Activated naive CD8-positive, alpha-beta T cell (primary cell): ENCODE measurements around the gene MAST4.
"Not testable (repeated sequence)": the region's sequence is repeated elsewhere in the genome, so short reads cannot be mapped to it uniquely, and the experiment has no call there.

Source experiments
- H3K27ac Mint-ChIP-seq: one replicate; pipeline ENCODE4 v1.8.0; 2021; ENCODE audit warnings: mixed read lengths
- H3K27me3 Mint-ChIP-seq: one replicate; pipeline ENCODE4 v1.8.0; 2021; ENCODE audit warnings: mixed read lengths
- H3K36me3 Mint-ChIP-seq: one replicate; pipeline ENCODE4 v1.8.0; 2021; ENCODE audit warnings: mixed read lengths
- H3K4me1 Mint-ChIP-seq: one replicate; pipeline ENCODE4 v1.8.0; 2021; ENCODE audit warnings: low read depth, mixed read lengths
- H3K4me3 Mint-ChIP-seq: one replicate; pipeline ENCODE4 v1.8.0; 2021; ENCODE audit warnings: mild to moderate bottlenecking, mixed read lengths
- H3K9me3 Mint-ChIP-seq: one replicate; pipeline ENCODE4 v1.8.0; 2021; ENCODE audit warnings: low read depth, mixed read lengths

Gene MAST4

DNA sequence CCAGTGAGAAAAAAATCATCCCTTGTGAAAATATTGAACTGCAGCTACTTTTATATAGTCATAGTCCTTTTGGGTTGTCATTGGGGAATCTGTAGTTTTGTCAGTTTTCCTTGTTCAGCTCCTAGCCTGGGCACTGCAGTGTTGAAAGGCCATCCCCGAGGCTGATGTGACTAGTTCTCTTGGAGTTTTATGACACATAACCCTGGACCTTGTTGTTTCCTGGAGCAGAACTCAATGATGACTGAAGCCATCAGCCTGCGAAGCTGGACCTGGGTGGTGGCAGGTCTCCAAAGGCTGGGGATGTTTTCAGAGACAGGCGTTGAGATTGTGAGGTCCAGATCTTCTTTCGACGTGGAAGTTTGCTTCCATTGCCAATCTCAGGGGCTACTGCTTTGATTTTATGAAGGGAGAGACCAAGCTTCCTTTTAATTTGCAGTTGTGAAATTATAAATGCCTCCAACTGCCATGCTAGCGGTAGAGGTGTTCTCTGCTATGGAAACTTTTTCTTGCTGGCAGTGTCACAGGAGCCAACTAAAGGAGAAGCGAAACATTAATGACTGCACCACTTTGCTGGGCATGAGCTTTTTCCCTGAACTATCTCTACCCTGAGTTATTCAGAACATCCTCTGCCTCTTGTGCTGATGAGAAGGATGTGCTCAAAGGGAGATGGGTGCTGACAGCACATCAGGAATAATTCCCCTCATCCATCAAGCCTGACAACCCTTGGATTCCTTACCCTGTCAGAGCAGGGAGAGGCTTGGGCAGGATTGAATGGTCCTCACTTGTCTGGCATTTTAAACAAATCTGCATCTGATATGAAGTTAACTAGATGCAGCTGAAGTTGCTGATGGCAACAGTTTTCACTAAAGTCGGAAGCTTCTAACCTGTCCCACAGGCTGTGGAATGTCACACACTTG lies 209.6 kb downstream of the MAST4 start:
- no peaks in the 10 kb centered on the region for H3K36me3 Mint-ChIP-seq
- H3K27me3 Mint-ChIP-seq, result peaks cover 13% of the 10 kb centered on the region
- no peaks in the 10 kb centered on the region for H3K4me1 Mint-ChIP-seq
- no peak overlapping the region for H3K4me3 Mint-ChIP-seq
- no peak overlapping the region for H3K27ac Mint-ChIP-seq
- no peaks in the 10 kb centered on the region for H3K9me3 Mint-ChIP-seq

GRCh38 chr5:66807743-66808142 lies 211.6 kb downstream of the MAST4 start:
- Mint-ChIP-seq H3K27ac (no peak overlapping the region), H3K27me3 (peaks cover 13% of the 10 kb centered on the region), H3K9me3 (no peaks in the 10 kb centered on the region), H3K36me3 (no peaks in the 10 kb centered on the region), H3K4me1 (no peaks in the 10 kb centered on the region), H3K4me3 (no peak overlapping the region)

DNA sequence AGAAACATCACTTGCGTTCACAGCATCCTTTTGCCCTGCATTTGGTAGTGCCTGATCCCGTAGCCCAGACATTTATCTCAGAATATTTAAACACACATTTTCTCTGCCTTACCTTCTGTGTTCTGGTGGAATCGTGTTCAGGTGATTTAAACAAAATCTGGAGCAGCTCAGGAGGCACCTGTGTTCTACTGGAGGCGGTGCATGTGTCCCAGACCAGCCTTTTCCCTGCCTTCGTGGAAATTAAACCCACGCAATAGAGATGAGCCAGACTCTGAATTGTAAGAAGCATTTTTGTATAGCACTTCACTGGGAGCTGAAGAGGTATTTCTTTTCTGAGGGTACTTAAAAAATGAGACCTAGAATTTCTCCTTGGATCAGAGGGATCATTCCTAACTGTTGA lies 212.5 kb downstream of the MAST4 start:
- Mint-ChIP-seq H3K36me3 (no peaks in the 10 kb centered on the region), H3K9me3 (no peaks in the 10 kb centered on the region), H3K27me3 (peaks cover 13% of the 10 kb centered on the region), H3K27ac (no peak overlapping the region), H3K4me1 (no peaks in the 10 kb centered on the region), H3K4me3 (no peak overlapping the region)

- Mint-ChIP-seq H3K36me3 (no peaks in the 10 kb centered on the region), H3K27me3 (peaks cover 8% of the 10 kb centered on the region), H3K4me3 (no peak overlapping the region), H3K4me1 (peaks cover 2% of the 10 kb centered on the region), H3K9me3 (no peaks in the 10 kb centered on the region), H3K27ac (no peak overlapping the region)
Observed at GRCh38 chr5:66810151-66810550, 214.0 kb downstream of the MAST4 start.

DNA sequence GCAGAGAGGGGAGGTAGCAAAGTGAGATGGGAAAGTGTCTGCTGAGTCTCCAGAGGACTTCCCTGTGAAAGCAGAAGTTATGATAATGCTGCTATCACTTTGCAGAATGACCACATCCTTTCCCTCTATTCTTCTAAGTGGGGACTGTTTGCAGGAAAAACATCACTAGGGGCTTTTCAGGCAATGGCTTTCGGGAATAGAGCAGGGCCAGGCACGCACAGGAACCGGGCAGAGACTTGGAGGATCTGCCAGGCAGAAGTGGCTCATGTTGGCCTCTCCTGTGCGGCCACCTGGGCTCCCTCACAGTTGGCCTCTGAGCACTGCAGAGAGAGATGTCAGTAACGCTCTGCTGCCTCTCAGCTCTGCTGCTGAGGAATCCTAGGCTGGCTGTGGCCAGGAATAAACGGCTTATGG lies 214.7 kb downstream of the MAST4 start:
- Mint-ChIP-seq H3K4me3 (no peak overlapping the region), H3K27me3 (peaks cover 8% of the 10 kb centered on the region), H3K4me1 (peaks cover 2% of the 10 kb centered on the region), H3K27ac (no peak overlapping the region), H3K36me3 (no peaks in the 10 kb centered on the region), H3K9me3 (no peaks in the 10 kb centered on the region)

- Mint-ChIP-seq H3K36me3 (no peaks in the 10 kb centered on the region), H3K4me3 (no peak overlapping the region), H3K27ac (no peak overlapping the region), H3K27me3 (peaks cover 7% of the 10 kb centered on the region), H3K4me1 (peaks cover 2% of the 10 kb centered on the region), H3K9me3 (no peaks in the 10 kb centered on the region)
Observed at GRCh38 chr5:66812291-66812690, 216.1 kb downstream of the MAST4 start.

DNA sequence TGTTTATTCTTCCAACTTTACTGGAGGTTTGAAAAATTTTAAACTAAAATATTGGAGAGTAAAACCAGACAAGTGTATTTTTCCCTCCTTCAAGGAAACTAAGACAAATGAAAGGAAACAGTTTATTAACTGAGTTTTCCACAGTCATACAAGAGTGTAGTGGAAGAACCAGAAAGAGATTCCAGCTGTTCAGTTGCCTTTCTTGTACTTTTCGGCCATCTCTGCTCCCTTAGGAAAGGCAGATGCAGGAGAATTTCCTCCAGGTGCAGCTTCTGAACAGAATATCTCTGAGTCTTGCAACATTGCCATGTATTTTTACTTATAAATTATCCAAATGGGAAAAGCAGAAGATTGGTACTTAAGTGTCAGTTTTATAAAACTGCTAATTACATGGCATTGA lies 217.1 kb downstream of the MAST4 start:
- Mint-ChIP-seq H3K9me3 (no peaks in the 10 kb centered on the region), H3K36me3 (no peaks in the 10 kb centered on the region), H3K4me3 (no peak overlapping the region), H3K27ac (no peak overlapping the region), H3K27me3 (peaks cover 2% of the 10 kb centered on the region), H3K4me1 (peaks cover 2% of the 10 kb centered on the region)

DNA sequence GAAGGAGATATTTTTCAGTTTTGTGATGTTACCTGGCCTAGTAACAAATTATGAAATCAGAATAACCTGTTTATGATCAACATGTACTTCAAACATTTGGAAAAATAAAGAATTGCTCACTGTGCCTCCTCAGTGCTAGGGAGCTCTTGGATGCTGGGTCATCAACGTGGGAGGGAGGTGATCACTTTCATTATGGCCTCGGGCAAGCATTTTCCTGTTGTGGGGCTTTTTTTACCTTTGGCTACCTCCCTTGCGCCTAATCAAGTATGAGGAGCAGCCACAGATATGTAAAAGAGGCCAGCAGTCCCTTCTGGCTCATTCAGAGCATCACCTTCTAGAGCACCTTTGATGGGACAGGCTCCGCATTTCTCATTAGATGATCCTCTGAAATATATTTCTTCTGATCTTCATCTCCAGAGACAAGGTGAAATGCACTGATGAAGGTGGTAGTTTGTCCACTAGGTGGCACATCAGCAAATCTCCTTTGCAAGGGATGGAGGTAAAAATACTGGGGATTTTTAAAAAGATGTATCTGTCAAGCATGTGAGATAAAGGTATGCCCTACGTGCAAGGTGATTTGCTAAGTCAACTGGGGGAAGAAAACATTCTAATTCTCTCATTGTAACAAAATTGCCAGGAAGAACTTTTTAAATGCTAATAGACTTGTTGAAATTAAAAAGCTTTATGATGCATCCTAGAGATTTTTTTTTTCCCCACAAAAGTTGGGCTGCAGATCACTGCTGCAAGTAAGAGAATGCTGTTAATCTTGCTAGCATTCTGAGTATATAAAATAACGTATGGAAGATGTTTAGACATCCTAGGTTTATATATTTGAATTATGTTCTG lies 218.2 kb downstream of the MAST4 start:
- peaks cover 2% of the 10 kb centered on the region for H3K4me1 Mint-ChIP-seq
- no peaks in the 10 kb centered on the region for H3K36me3 Mint-ChIP-seq
- H3K27ac Mint-ChIP-seq, result no peak overlapping the region
- H3K4me3 Mint-ChIP-seq, result no peak overlapping the region
- no peaks in the 10 kb centered on the region for H3K9me3 Mint-ChIP-seq
- peaks cover 2% of the 10 kb centered on the region for H3K27me3 Mint-ChIP-seq

DNA sequence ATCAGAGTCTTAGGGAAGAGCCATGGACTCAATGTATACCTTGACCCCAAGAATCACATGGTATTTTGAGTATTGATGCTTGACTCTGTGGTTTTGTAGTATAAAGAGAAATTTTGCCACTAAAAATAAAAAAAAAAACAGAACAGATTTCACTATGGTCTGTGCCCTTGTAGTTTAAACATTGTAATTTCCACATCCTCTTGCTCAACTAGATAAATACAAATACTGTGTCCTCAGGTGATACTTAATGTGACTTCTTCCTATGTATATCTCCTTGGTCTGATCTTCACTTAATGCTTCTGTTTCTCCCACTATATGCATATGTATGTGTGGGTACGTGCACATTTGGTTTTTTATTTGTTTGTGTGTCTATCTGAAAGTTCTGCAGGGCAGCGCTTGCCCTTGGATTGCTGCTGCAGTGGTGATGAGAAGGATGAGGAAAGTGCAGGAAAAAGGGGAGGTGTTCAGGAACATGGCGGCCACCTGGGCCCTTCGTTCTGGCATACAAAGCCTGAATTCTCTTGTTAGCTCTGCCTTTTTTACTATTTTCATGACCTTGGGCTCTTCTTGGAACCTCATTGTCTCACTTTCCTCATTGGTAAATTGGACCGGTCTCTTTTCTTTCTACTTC lies 222.2 kb downstream of the MAST4 start:
- Mint-ChIP-seq H3K9me3 (no peaks in the 10 kb centered on the region), H3K4me3 (no peak overlapping the region), H3K36me3 (no peaks in the 10 kb centered on the region), H3K27ac (no peak overlapping the region), H3K27me3 (peaks cover 2% of the 10 kb centered on the region), H3K4me1 (peaks cover 19% of the 10 kb centered on the region)

- H3K4me3 Mint-ChIP-seq, result no peak overlapping the region
- peaks cover 23% of the 10 kb centered on the region for H3K4me1 Mint-ChIP-seq
- peaks cover 2% of the 10 kb centered on the region for H3K27me3 Mint-ChIP-seq
- H3K27ac Mint-ChIP-seq, result no peak overlapping the region
- H3K36me3 Mint-ChIP-seq, result no peaks in the 10 kb centered on the region
- H3K9me3 Mint-ChIP-seq, result no peaks in the 10 kb centered on the region
Observed at GRCh38 chr5:66818935-66819328, 222.7 kb downstream of the MAST4 start.

DNA sequence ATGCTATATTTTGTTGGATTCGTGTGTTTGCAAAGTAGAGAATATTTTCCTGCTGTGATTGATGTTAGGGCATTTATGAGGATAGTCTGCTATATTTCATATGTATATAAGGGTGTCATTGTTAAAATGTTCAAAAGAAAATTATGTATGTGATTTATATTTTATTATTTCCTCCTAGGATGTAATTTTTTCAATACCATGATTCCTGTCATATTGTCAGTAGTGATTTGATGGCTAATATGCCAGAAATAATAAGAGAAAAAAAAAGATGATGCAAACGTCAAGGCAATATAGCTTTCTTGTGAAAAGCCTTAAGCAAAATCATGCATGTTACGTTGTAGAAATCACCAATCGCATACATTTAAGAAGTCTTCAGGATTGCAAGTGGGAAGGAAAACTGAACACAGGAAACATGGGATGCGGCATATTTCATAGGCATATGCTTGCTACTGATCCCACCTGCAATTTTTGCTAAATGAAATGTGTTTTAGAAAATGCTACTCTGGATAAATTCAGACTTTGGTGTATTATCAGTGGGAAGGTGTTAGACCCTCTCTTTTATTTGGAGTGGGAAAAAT lies 224.5 kb downstream of the MAST4 start:
- Mint-ChIP-seq H3K27ac (no peak overlapping the region), H3K27me3 (no peaks in the 10 kb centered on the region), H3K36me3 (no peaks in the 10 kb centered on the region), H3K4me3 (no peak overlapping the region), H3K9me3 (no peaks in the 10 kb centered on the region), H3K4me1 (peaks cover 21% of the 10 kb centered on the region)

GRCh38 chr5:66821688-66822429 lies 225.7 kb downstream of the MAST4 start:
- Mint-ChIP-seq H3K4me3 (peak overlapping the region; percentile 24), H3K27ac (peak overlapping the region; percentile 72), H3K36me3 (no peaks in the 10 kb centered on the region), H3K27me3 (no peaks in the 10 kb centered on the region), H3K4me1 (peaks cover 21% of the 10 kb centered on the region), H3K9me3 (no peaks in the 10 kb centered on the region)

DNA sequence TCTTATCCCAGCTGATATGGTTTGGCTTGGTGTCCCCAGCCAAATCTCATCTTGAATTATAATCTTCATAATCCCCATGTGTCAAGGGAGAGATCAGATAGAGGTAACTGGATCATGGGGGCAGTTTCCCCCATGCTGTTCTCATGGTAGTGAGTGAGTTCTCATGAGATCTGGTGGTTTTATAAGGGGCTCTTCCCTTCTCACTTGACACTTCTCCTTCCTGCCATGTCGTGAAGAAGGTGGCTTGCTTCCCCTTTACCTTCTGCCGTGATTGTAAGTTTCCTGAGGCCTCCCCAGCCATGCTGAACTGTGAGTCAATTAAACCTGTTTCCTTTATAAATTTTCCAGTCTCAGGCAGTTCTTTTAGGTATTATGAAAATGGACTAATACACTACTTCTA lies 226.7 kb downstream of the MAST4 start:
- peaks cover 21% of the 10 kb centered on the region for H3K4me1 Mint-ChIP-seq
- H3K4me3 Mint-ChIP-seq, H3K27ac Mint-ChIP-seq, H3K27me3 Mint-ChIP-seq, H3K36me3 Mint-ChIP-seq, H3K9me3 Mint-ChIP-seq: not testable (repeated sequence)

GRCh38 chr5:66824476-66824875 lies 228.3 kb downstream of the MAST4 start:
- Mint-ChIP-seq H3K27me3 (peaks cover 5% of the 10 kb centered on the region), H3K9me3 (no peaks in the 10 kb centered on the region), H3K27ac (no peak overlapping the region), H3K4me1 (peaks cover 35% of the 10 kb centered on the region), H3K36me3 (no peaks in the 10 kb centered on the region), H3K4me3 (no peak overlapping the region)
